ENCODE measurements around the gene CELF1. TPM values are rescaled to one million over a fixed set of nuclear protein-coding genes. Genes with fewer than 3 reads are reported as not detected.

Gene CELF1
- total and polyA plus RNA-seq, 2 donors (not counting 1 experiment from before 2014, with no cell fraction given) = 81.1 to 100 TPM

DNA sequence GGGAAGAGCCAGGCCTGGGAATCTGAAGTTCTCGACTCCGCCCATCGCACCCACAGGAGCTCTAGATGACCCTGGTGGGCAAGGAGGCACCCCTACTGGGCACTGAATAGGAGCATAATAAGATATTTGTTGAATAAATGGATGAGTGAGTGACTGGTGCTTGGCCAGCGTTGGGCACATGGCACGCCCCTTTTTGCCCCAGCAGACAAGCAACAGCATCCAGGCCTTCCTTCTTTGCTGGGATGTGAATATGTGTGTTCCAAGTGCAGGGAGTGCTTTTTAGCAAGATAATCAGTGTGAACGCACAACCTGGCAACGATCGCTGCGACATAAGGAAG lies 443 bp upstream of the CELF1 start:
- H4K20me1 ChIP-seq (ENCODE audit: control insufficient read depth, extremely low read depth, insufficient read depth, low read length) = no peaks in the 10 kb centered on the region
- H3K4me2 ChIP-seq (ENCODE audit: extremely low read depth, insufficient read depth, low read length) = peak overlapping the region; percentile 71
- H3K27me3 ChIP-seq (ENCODE audit: control insufficient read depth, insufficient read depth, low read length) = no peaks in the 10 kb centered on the region
- peak overlapping the region; percentile 9 for H3K27ac ChIP-seq (ENCODE audit: insufficient read depth, low read length)
- H3K9ac ChIP-seq (ENCODE audit: insufficient read depth, low read length) = no peak overlapping the region
- TF ChIP-seq CTCF (conservative IDR thresholded peaks at IDR 0.05 in 1 of 2, IDR thresholded peaks at IDR 0.05 in 1 of 2; ENCODE audit: low read depth in 1 of 2, low read length in 2 of 2) (no peak), EZH2 (IDR thresholded peaks at IDR 0.05; ENCODE audit: low read length, missing control alignments) (no peak)
- H3K36me3 ChIP-seq (ENCODE audit: control insufficient read depth, insufficient read depth, low read length) = no peaks in the 10 kb centered on the region
- peak overlapping the region; percentile 41 to 97 (median 70) for H3K4me3 ChIP-seq (replicated peaks in 1 of 4; ENCODE audit: control extremely low read depth in 1 of 4, insufficient read depth in 1 of 4, low read depth in 3 of 4, low read length in 4 of 4)
- no peak for DNase-seq (ENCODE audit: low read depth in 2 of 2)
- peaks cover 44% of the 10 kb centered on the region for H3K79me2 ChIP-seq (ENCODE audit: control insufficient read depth, insufficient read depth, low read length)
- H3K9me3 ChIP-seq (ENCODE audit: control insufficient read depth, insufficient read depth, low read depth, low read length) = no peaks in the 10 kb centered on the region
- peak overlapping the region; percentile 63 for H2AFZ ChIP-seq (ENCODE audit: low read length)
- peaks cover 3% of the 10 kb centered on the region for H3K4me1 ChIP-seq (ENCODE audit: control insufficient read depth, extremely low read depth, insufficient read depth, low read length)

DNA sequence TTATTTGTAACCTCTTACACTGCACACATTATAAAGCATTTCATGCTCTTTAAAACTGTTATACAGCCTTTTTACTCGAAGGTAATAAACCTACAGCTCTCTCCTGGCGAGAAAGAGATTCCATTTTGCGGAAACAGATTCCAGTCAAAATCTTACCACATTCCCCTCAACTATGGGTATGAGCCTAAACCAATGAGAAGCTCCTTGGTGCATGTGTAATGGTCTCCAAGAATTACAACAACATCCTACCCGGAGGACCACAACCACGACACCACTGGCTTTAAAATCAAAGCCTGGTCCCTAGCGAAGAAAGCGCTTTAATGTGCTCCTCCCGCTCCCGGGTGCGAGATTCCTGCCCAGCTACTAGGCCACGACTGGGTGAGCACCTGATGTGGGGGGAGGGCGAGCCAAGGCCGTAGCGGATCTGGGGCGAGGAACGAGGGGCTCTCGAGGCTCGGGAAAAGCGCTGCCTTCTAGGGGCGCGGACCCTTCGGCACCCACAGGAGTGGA lies 821 bp downstream of the CELF1 start:
- H3K79me2 ChIP-seq (ENCODE audit: control insufficient read depth, insufficient read depth, low read length) = peaks cover 57% of the 10 kb centered on the region
- peak overlapping the region; percentile 88 for H3K9ac ChIP-seq (ENCODE audit: insufficient read depth, low read length)
- peak overlapping the region; percentile 28 for H2AFZ ChIP-seq (ENCODE audit: low read length)
- peak overlapping the region; percentile 96 for H3K27ac ChIP-seq (ENCODE audit: insufficient read depth, low read length)
- H3K4me2 ChIP-seq (ENCODE audit: extremely low read depth, insufficient read depth, low read length) = peak overlapping the region; percentile 90
- DNase-seq (ENCODE audit: low read depth in 2 of 2) = peak; percentile 58 to 70
- TF ChIP-seq EZH2 (IDR thresholded peaks at IDR 0.05; ENCODE audit: low read length, missing control alignments) (no peak), CTCF (conservative IDR thresholded peaks at IDR 0.05 in 1 of 2, IDR thresholded peaks at IDR 0.05 in 1 of 2; ENCODE audit: low read depth in 1 of 2, low read length in 2 of 2) (no peak)
- peak overlapping the region; percentile 69 to 100 (median 89) for H3K4me3 ChIP-seq (replicated peaks in 1 of 4; ENCODE audit: control extremely low read depth in 1 of 4, insufficient read depth in 1 of 4, low read depth in 3 of 4, low read length in 4 of 4)
- no peaks in the 10 kb centered on the region for H3K27me3 ChIP-seq (ENCODE audit: control insufficient read depth, insufficient read depth, low read length)
- no peaks in the 10 kb centered on the region for H4K20me1 ChIP-seq (ENCODE audit: control insufficient read depth, extremely low read depth, insufficient read depth, low read length)
- no peaks in the 10 kb centered on the region for H3K36me3 ChIP-seq (ENCODE audit: control insufficient read depth, insufficient read depth, low read length)
- H3K9me3 ChIP-seq (ENCODE audit: control insufficient read depth, insufficient read depth, low read depth, low read length) = no peaks in the 10 kb centered on the region
- H3K4me1 ChIP-seq (ENCODE audit: control insufficient read depth, extremely low read depth, insufficient read depth, low read length) = peaks cover 3% of the 10 kb centered on the region

GRCh38 chr11:47551086-47551485 lies 1.8 kb downstream of the CELF1 start:
- H3K79me2 ChIP-seq (ENCODE audit: control insufficient read depth, insufficient read depth, low read length) = peaks cover 67% of the 10 kb centered on the region
- H3K27ac ChIP-seq (ENCODE audit: insufficient read depth, low read length) = no peak overlapping the region
- H3K4me2 ChIP-seq (ENCODE audit: extremely low read depth, insufficient read depth, low read length) = peak overlapping the region; percentile 90
- no peaks in the 10 kb centered on the region for H3K9me3 ChIP-seq (ENCODE audit: control insufficient read depth, insufficient read depth, low read depth, low read length)
- no peaks in the 10 kb centered on the region for H3K27me3 ChIP-seq (ENCODE audit: control insufficient read depth, insufficient read depth, low read length)
- H4K20me1 ChIP-seq (ENCODE audit: control insufficient read depth, extremely low read depth, insufficient read depth, low read length) = no peaks in the 10 kb centered on the region
- H3K36me3 ChIP-seq (ENCODE audit: control insufficient read depth, insufficient read depth, low read length) = no peaks in the 10 kb centered on the region
- DNase-seq (ENCODE audit: low read depth in 2 of 2) = peak; percentile 32 to 46
- no peak overlapping the region for H3K9ac ChIP-seq (ENCODE audit: insufficient read depth, low read length)
- TF ChIP-seq EZH2 (IDR thresholded peaks at IDR 0.05; ENCODE audit: low read length, missing control alignments) = no peak
- peak; percentile 40 to 49 for TF ChIP-seq CTCF (conservative IDR thresholded peaks at IDR 0.05 in 1 of 2, IDR thresholded peaks at IDR 0.05 in 1 of 2; ENCODE audit: low read depth in 1 of 2, low read length in 2 of 2)
- H3K4me1 ChIP-seq (ENCODE audit: control insufficient read depth, extremely low read depth, insufficient read depth, low read length) = peaks cover 3% of the 10 kb centered on the region
- H3K4me3 ChIP-seq (replicated peaks in 1 of 4; ENCODE audit: control extremely low read depth in 1 of 4, insufficient read depth in 1 of 4, low read depth in 3 of 4, low read length in 4 of 4) = peak overlapping the region; percentile 69 to 100 (median 89)
- H2AFZ ChIP-seq (ENCODE audit: low read length) = no peak overlapping the region

All from fibroblast of lung (primary cell).